OCI-LY3 (cell line): ENCODE measurements around the gene DIAPH2.

Experiments
- CTCF ChIP-seq: fragments of 200-600, 300-600 bp; sonication (generic); IDR thresholded peaks from 2 replicates; pipeline ENCODE4 v1.5.1; 2014; ENCODE audit warnings: antibody characterized with exemption, low read length, low read depth
- EZH2phosphoT487 ChIP-seq: fragments of 200-600 bp; shearing (Covaris generic); IDR thresholded peaks from 2 replicates; pipeline ENCODE4 v1.6.1; 2018; ENCODE audit warnings: antibody characterized with exemption, mixed run types, low read depth

GRCh38 chrX:96703816-96704215 lies 19.2 kb downstream of the DIAPH2 start:
- no peak for TF ChIP-seq CTCF
- no peak for TF ChIP-seq EZH2phosphoT487
